GM23338 (cell line): ENCODE measurements around the gene NSRP1. TPM values are rescaled to one million over a fixed set of nuclear protein-coding genes. Genes with fewer than 3 reads are reported as not detected.
A peak's percentile ranks its signal among the peaks of the same experiment; 100 is the strongest.

Source experiments
- ATAC-seq: fragments of 200-7000 bp; cut with Tn5 transposase; 3 replicates; pipeline ENCODE4 v1.9.1; 2020
- DNase-seq: peaks from one replicate; pipeline ENCODE4 v3.0.0-alpha.2; 2015; ENCODE audit warnings: low spot score
- H2AFZ ChIP-seq: fragments of 200-600 bp; sonication (generic); 2 replicates; pipeline ENCODE4 v1.8.0; 2016; ENCODE audit warnings: antibody characterized with exemption, mild to moderate bottlenecking, moderate library complexity
- H3F3A ChIP-seq: fragments of 200-600 bp; sonication (generic); replicated peaks from 2 replicates; pipeline ENCODE4 v1.8.0; 2017; ENCODE audit warnings: antibody characterized with exemption, mixed run types, low read depth
- H3K27ac ChIP-seq: fragments of 200-600 bp; sonication (generic); 2 replicates; pipeline ENCODE4 v1.6.1; 2016; ENCODE audit warnings: low read depth
- H3K27me3 ChIP-seq: fragments of 200-600 bp; sonication (generic); 2 replicates; pipeline ENCODE4 v1.8.0; 2016; ENCODE audit warnings: mild to moderate bottlenecking, mixed run types, moderate library complexity; ENCODE audit not compliant: insufficient read depth
- H3K36me3 ChIP-seq: fragments of 200-600 bp; sonication (generic); 2 replicates; pipeline ENCODE4 v1.8.0; 2016; ENCODE audit warnings: mild to moderate bottlenecking; ENCODE audit not compliant: insufficient read depth
- H3K4me1 ChIP-seq: fragments of 200-600 bp; sonication (generic); 2 replicates; pipeline ENCODE4 v1.8.0; 2016; ENCODE audit warnings: mild to moderate bottlenecking, moderate library complexity; ENCODE audit not compliant: insufficient read depth
- H3K4me2 ChIP-seq: fragments of 200-600 bp; sonication (generic); 2 replicates; pipeline ENCODE4 v1.7.1; 2017; ENCODE audit warnings: mixed run types
- H3K4me3 ChIP-seq: fragments of 200-600 bp; sonication (generic); 2 replicates; pipeline ENCODE4 v1.6.1; 2016; ENCODE audit warnings: mixed run types
- H3K79me2 ChIP-seq: fragments of 200-600 bp; sonication (generic); replicated peaks from 2 replicates; pipeline ENCODE4 v1.8.0; 2017; ENCODE audit warnings: mild to moderate bottlenecking; ENCODE audit not compliant: insufficient read depth
- H3K9me2 ChIP-seq: fragments of 200-600 bp; sonication (generic); 2 replicates; pipeline ENCODE4 v1.8.0; 2017; ENCODE audit not compliant: insufficient read depth
- H4K20me1 ChIP-seq: fragments of 200-600 bp; sonication (generic); replicated peaks from 2 replicates; pipeline ENCODE4 v1.8.0; 2017; ENCODE audit warnings: mild to moderate bottlenecking; ENCODE audit not compliant: insufficient read depth
- H3K27ac Mint-ChIP-seq: 2 replicates; pipeline ENCODE4 v1.8.0; 2020; ENCODE audit warnings: inconsistent platforms, mild to moderate bottlenecking, moderate library complexity, mixed read lengths
- H3K27me3 Mint-ChIP-seq: 3 replicates; pipeline ENCODE4 v1.8.0; 2022; ENCODE audit warnings: low read depth, mild to moderate bottlenecking, moderate library complexity, mixed read lengths, inconsistent platforms; ENCODE audit not compliant: insufficient read depth, poor library complexity
- H3K36me3 Mint-ChIP-seq: 3 replicates; pipeline ENCODE4 v1.8.0; 2021; ENCODE audit warnings: low read depth, mild to moderate bottlenecking, inconsistent platforms, moderate library complexity, mixed read lengths
- H3K4me1 Mint-ChIP-seq: 3 replicates; pipeline ENCODE4 v1.8.0; 2020; ENCODE audit warnings: mild to moderate bottlenecking, inconsistent platforms, mixed read lengths
- H3K4me3 Mint-ChIP-seq: 3 replicates; pipeline ENCODE4 v1.8.0; 2021; ENCODE audit warnings: moderate library complexity, mild to moderate bottlenecking, inconsistent platforms, mixed read lengths
- H3K9me3 Mint-ChIP-seq: 3 replicates; pipeline ENCODE4 v1.8.0; 2020; ENCODE audit warnings: moderate library complexity, mild to moderate bottlenecking, inconsistent platforms, mixed read lengths
- STAT1 ChIP-seq: IDR thresholded peaks from one replicate; pipeline ENCODE4 v1.6.1; 2016; ENCODE audit warnings: antibody characterized with exemption; ENCODE audit not compliant: unreplicated experiment
- ZNF331 ChIP-seq: fragments of 250-450 bp; sonication (Bioruptor Pico); IDR thresholded peaks from 2 replicates; pipeline ENCODE4 v1.5.0; 2020; ENCODE audit warnings: low read depth, mild to moderate bottlenecking, moderate library complexity
- polyA plus RNA-seq: library from polyadenylated mRNA; unstranded; fragments of >200 nt; fragmentation: Nextera tagmentation; extraction: Ambion mirVana; gene quantifications from 2 replicates; pipeline ENCODE4 v1.2.1, GENCODE V29; 2016
- total RNA-seq: library from RNA; depleted of rRNA; stranded (reverse); fragments of >200 nt; shearing (Covaris generic); gene quantifications from 2 replicates; pipeline ENCODE4 v1.2.3, GENCODE V29; 2014
- TF ChIP-seq, protein P1 (sequence below): IDR thresholded peaks from 2 replicates; pipeline ENCODE4 v1.6.1; 2016; ENCODE audit warnings: antibody characterized with exemption
- TF ChIP-seq, protein P2 (sequence below): IDR thresholded peaks from one replicate; pipeline ENCODE4 v1.6.1; 2018; ENCODE audit warnings: antibody characterized with exemption; ENCODE audit not compliant: unreplicated experiment
- TF ChIP-seq, protein P3 (sequence below), 2 experiments: fragments of 200-600 bp in 1 of 2; sonication (generic) in 1 of 2; conservative IDR thresholded peaks; 2 replicates each; pipeline versions ENCODE4 v1.5.1 to v1.6.1; 2016 to 2017; ENCODE audit warnings: antibody characterized with exemption in 2 of 2, low read depth in 2 of 2, mild to moderate bottlenecking in 2 of 2, moderate library complexity in 1 of 2

Gene NSRP1
- total and polyA plus RNA-seq, 2 experiments from 2014 or later, result 15.7 to 110 TPM

DNA sequence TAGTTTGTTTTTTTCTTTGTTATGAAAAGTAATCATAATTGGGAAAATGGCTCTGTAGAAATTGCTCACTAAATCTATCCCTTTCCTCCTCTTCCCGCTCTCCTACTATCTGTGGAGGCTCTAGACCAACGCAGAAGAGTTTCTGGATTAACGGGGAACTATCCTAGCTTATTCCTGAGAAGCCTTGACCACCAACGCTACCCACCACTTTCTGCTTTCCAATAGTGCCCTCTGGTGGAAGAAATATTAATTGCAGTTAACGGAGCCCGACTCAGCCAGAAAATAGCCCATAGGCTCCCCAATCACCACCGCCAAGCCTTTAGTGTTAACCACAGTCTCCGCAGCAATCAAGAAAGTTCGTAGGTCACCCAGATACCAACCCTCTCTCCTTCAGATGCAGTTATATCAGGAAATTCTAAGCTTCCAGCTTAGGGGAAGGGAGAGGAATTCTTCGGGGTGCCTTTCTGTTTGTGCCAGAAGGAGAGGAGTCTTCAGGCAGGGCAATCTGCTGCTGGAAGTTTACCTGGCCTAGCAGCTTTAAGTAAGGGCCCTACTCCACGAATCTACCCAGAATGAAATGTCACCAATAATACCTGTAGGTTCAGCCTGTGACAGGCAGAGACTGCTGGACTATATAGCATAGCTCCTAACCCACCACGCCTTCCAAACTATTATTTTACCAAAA is 23.0 kb upstream of the NSRP1 start (continued):
- TF ChIP-seq, protein P1, sequence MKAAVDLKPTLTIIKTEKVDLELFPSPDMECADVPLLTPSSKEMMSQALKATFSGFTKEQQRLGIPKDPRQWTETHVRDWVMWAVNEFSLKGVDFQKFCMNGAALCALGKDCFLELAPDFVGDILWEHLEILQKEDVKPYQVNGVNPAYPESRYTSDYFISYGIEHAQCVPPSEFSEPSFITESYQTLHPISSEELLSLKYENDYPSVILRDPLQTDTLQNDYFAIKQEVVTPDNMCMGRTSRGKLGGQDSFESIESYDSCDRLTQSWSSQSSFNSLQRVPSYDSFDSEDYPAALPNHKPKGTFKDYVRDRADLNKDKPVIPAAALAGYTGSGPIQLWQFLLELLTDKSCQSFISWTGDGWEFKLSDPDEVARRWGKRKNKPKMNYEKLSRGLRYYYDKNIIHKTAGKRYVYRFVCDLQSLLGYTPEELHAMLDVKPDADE, result no peak

DNA sequence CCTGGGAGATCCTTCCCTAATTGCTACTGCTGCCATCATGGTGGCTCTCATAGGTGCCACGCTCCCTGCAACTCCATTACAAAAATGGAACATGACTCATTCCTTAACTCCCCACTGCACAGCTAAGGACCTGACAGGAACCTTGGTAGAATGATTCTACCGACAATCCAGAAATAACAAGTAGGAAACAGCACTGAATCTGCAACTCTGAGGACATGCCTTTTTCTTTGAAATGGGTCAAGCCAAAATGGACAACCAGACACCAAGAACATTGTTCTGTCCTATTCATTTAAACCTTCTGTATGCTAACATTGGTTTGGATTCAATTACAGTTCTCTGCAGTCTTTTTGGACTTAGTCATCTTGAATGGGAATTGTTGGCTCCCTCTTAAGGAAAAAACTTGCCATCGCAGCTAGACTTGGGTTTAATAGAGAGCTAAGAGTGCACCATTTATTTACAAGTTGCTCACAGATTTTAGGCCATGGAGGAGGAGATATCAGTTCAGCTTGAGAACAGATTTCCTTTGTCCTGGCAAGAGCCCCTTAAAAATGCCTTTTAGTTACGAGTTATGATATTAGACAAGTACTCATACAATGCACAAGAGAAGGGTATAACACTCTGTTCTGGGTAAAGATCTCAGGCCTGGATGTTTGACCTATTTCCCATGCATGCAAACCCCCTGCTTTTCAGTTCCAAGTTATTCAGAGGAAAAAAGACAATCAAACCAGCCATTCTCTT is 20.9 kb upstream of the NSRP1 start:
- TF ChIP-seq, protein P2, sequence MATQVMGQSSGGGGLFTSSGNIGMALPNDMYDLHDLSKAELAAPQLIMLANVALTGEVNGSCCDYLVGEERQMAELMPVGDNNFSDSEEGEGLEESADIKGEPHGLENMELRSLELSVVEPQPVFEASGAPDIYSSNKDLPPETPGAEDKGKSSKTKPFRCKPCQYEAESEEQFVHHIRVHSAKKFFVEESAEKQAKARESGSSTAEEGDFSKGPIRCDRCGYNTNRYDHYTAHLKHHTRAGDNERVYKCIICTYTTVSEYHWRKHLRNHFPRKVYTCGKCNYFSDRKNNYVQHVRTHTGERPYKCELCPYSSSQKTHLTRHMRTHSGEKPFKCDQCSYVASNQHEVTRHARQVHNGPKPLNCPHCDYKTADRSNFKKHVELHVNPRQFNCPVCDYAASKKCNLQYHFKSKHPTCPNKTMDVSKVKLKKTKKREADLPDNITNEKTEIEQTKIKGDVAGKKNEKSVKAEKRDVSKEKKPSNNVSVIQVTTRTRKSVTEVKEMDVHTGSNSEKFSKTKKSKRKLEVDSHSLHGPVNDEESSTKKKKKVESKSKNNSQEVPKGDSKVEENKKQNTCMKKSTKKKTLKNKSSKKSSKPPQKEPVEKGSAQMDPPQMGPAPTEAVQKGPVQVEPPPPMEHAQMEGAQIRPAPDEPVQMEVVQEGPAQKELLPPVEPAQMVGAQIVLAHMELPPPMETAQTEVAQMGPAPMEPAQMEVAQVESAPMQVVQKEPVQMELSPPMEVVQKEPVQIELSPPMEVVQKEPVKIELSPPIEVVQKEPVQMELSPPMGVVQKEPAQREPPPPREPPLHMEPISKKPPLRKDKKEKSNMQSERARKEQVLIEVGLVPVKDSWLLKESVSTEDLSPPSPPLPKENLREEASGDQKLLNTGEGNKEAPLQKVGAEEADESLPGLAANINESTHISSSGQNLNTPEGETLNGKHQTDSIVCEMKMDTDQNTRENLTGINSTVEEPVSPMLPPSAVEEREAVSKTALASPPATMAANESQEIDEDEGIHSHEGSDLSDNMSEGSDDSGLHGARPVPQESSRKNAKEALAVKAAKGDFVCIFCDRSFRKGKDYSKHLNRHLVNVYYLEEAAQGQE, result no peak
- TF ChIP-seq ZNF331 (CRISPR knock-in tag) (no peak), STAT1 (no peak)
- TF ChIP-seq, protein P3, sequence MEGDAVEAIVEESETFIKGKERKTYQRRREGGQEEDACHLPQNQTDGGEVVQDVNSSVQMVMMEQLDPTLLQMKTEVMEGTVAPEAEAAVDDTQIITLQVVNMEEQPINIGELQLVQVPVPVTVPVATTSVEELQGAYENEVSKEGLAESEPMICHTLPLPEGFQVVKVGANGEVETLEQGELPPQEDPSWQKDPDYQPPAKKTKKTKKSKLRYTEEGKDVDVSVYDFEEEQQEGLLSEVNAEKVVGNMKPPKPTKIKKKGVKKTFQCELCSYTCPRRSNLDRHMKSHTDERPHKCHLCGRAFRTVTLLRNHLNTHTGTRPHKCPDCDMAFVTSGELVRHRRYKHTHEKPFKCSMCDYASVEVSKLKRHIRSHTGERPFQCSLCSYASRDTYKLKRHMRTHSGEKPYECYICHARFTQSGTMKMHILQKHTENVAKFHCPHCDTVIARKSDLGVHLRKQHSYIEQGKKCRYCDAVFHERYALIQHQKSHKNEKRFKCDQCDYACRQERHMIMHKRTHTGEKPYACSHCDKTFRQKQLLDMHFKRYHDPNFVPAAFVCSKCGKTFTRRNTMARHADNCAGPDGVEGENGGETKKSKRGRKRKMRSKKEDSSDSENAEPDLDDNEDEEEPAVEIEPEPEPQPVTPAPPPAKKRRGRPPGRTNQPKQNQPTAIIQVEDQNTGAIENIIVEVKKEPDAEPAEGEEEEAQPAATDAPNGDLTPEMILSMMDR (conservative IDR thresholded peaks at IDR 0.05; ENCODE audit: low read depth in 2 of 2), result peak; percentile 50 to 63
- peak; percentile 44 for ATAC-seq
- H3K4me2 ChIP-seq, result no peak overlapping the region

More for the DNA sequence above, 20.9 kb upstream of the NSRP1 start:
- Mint-ChIP-seq H3K9me3 (no peaks in the 10 kb centered on the region), H3K36me3 (no peaks in the 10 kb centered on the region), H3K27ac (no peak overlapping the region), H3K4me3 (no peak overlapping the region), H3K4me1 (no peaks in the 10 kb centered on the region), H3K27me3 (no peaks in the 10 kb centered on the region)
- Histone ChIP-seq H2AFZ (no peak overlapping the region), H3K36me3 (no peaks in the 10 kb centered on the region), H3K4me3 (no peak overlapping the region), H3K79me2 (no peaks in the 10 kb centered on the region), H3K27me3 (no peaks in the 10 kb centered on the region), H3K4me1 (no peaks in the 10 kb centered on the region), H3F3A (no peaks in the 10 kb centered on the region), H3K9me2 (no peaks in the 10 kb centered on the region), H3K27ac (no peak overlapping the region), H4K20me1 (no peaks in the 10 kb centered on the region)
- DNase-seq, result peak; percentile 76
